ENCODE measurements around the gene TMEM270. TPM values are rescaled to one million over a fixed set of nuclear protein-coding genes. Genes with fewer than 3 reads are reported as not detected.

Gene TMEM270
- polyA plus RNA-seq, 4 donors, result 0.18 to 0.19 TPM; not detected in 2

GRCh38 chr7:73907554-73908122 is 46.7 kb downstream of the TMEM270 start:
- no peaks in the 10 kb centered on the region for H3K9me3 ChIP-seq (ENCODE audit: control insufficient read depth in 2 of 2, insufficient read depth in 1 of 2, low read depth in 1 of 2, low read length in 1 of 2)
- H3K36me3 ChIP-seq (ENCODE audit: control insufficient read depth in 3 of 3, insufficient read depth in 2 of 3, low read depth in 1 of 3, low read length in 3 of 3), result no peaks in the 10 kb centered on the region
- no peak overlapping the region for H3K27ac ChIP-seq (ENCODE audit: low read depth in 1 of 3, low read length in 2 of 3)
- H3K4me3 ChIP-seq (ENCODE audit: low read depth in 1 of 3, low read length in 3 of 3), result no peak overlapping the region
- no peaks in the 10 kb centered on the region for H3K4me1 ChIP-seq (ENCODE audit: control insufficient read depth in 3 of 3, insufficient read depth in 2 of 3, low read depth in 1 of 3, low read length in 2 of 3)
- DNase-seq, result no peak
- no peaks in the 10 kb centered on the region for H3K27me3 ChIP-seq (ENCODE audit: control insufficient read depth in 3 of 3, insufficient read depth in 3 of 3, low read length in 3 of 3)
- 90 to 91% (median 90%) methylated on average over 12 of the region's 12 CpGs for WGBS, 3 donors
- no peak for FAIRE-seq

- Histone ChIP-seq H3K36me3 (ENCODE audit: control insufficient read depth in 3 of 3, insufficient read depth in 2 of 3, low read depth in 1 of 3, low read length in 3 of 3) (no peaks in the 10 kb centered on the region), H3K9me3 (ENCODE audit: control insufficient read depth in 2 of 2, insufficient read depth in 1 of 2, low read depth in 1 of 2, low read length in 1 of 2) (no peaks in the 10 kb centered on the region), H3K4me3 (ENCODE audit: low read depth in 1 of 3, low read length in 3 of 3) (no peak overlapping the region), H3K4me1 (ENCODE audit: control insufficient read depth in 3 of 3, insufficient read depth in 2 of 3, low read depth in 1 of 3, low read length in 2 of 3) (no peaks in the 10 kb centered on the region), H3K27me3 (ENCODE audit: control insufficient read depth in 3 of 3, insufficient read depth in 3 of 3, low read length in 3 of 3) (no peaks in the 10 kb centered on the region), H3K27ac (ENCODE audit: low read depth in 1 of 3, low read length in 2 of 3) (no peak overlapping the region)
- DNase-seq (no peak), FAIRE-seq (no peak)
- 88 to 91% (median 91%) methylated on average over 17 of the region's 17 CpGs for WGBS, 3 donors
Measured at GRCh38 chr7:73908123-73908611, 47.2 kb downstream of the TMEM270 start.

- H3K9me3 ChIP-seq (ENCODE audit: control insufficient read depth in 2 of 2, insufficient read depth in 1 of 2, low read depth in 1 of 2, low read length in 1 of 2), result no peaks in the 10 kb centered on the region
- no peaks in the 10 kb centered on the region for H3K36me3 ChIP-seq (ENCODE audit: control insufficient read depth in 3 of 3, insufficient read depth in 2 of 3, low read depth in 1 of 3, low read length in 3 of 3)
- FAIRE-seq (no peak), DNase-seq (no peak)
- H3K4me3 ChIP-seq (ENCODE audit: low read depth in 1 of 3, low read length in 3 of 3), result no peak overlapping the region
- no peaks in the 10 kb centered on the region for H3K27me3 ChIP-seq (ENCODE audit: control insufficient read depth in 3 of 3, insufficient read depth in 3 of 3, low read length in 3 of 3)
- H3K27ac ChIP-seq (ENCODE audit: low read depth in 1 of 3, low read length in 2 of 3), result no peak overlapping the region
- no peaks in the 10 kb centered on the region for H3K4me1 ChIP-seq (ENCODE audit: control insufficient read depth in 3 of 3, insufficient read depth in 2 of 3, low read depth in 1 of 3, low read length in 2 of 3)
- 44 to 58% (median 49%) methylated on average over 13 of the region's 13 CpGs for WGBS, 3 donors
Measured at GRCh38 chr7:73909051-73909941, 48.3 kb downstream of the TMEM270 start.

GRCh38 chr7:73909996-73910395 is 49.0 kb downstream of the TMEM270 start:
- Histone ChIP-seq H3K9me3 (ENCODE audit: control insufficient read depth in 2 of 2, insufficient read depth in 1 of 2, low read depth in 1 of 2, low read length in 1 of 2) (no peaks in the 10 kb centered on the region), H3K27me3 (ENCODE audit: control insufficient read depth in 3 of 3, insufficient read depth in 3 of 3, low read length in 3 of 3) (no peaks in the 10 kb centered on the region), H3K4me3 (ENCODE audit: low read depth in 1 of 3, low read length in 3 of 3) (no peak overlapping the region), H3K4me1 (ENCODE audit: control insufficient read depth in 3 of 3, insufficient read depth in 2 of 3, low read depth in 1 of 3, low read length in 2 of 3) (no peaks in the 10 kb centered on the region), H3K36me3 (ENCODE audit: control insufficient read depth in 3 of 3, insufficient read depth in 2 of 3, low read depth in 1 of 3, low read length in 3 of 3) (no peaks in the 10 kb centered on the region), H3K27ac (ENCODE audit: low read depth in 1 of 3, low read length in 2 of 3) (no peak overlapping the region)
- DNase-seq (no peak), FAIRE-seq (no peak)
- 83 to 88% (median 87%) methylated on average over 7 of the region's 7 CpGs for WGBS, 3 donors

- WGBS, 3 donors, result 89 to 93% (median 91%) methylated on average over 5 of the region's 5 CpGs
- Histone ChIP-seq H3K4me3 (ENCODE audit: low read depth in 1 of 3, low read length in 3 of 3) (no peak overlapping the region), H3K27ac (ENCODE audit: low read depth in 1 of 3, low read length in 2 of 3) (no peak overlapping the region), H3K9me3 (ENCODE audit: control insufficient read depth in 2 of 2, insufficient read depth in 1 of 2, low read depth in 1 of 2, low read length in 1 of 2) (no peaks in the 10 kb centered on the region), H3K27me3 (ENCODE audit: control insufficient read depth in 3 of 3, insufficient read depth in 3 of 3, low read length in 3 of 3) (no peaks in the 10 kb centered on the region), H3K4me1 (ENCODE audit: control insufficient read depth in 3 of 3, insufficient read depth in 2 of 3, low read depth in 1 of 3, low read length in 2 of 3) (no peaks in the 10 kb centered on the region), H3K36me3 (ENCODE audit: control insufficient read depth in 3 of 3, insufficient read depth in 2 of 3, low read depth in 1 of 3, low read length in 3 of 3) (no peaks in the 10 kb centered on the region)
- DNase-seq (no peak), FAIRE-seq (no peak)
Measured at GRCh38 chr7:73912223-73912622, 51.3 kb downstream of the TMEM270 start.

Other genes starting within 250 kb of the TMEM270 start
- 100 to 1,000 TPM in 3 of 4 donors, 10 to 100 TPM in 1; 95.8 to 208 (median 128) TPM for gene MLXIPL, start 236.6 kb upstream of the TMEM270 start, polyA plus RNA-seq
- gene VPS37D, start 193.3 kb upstream of the TMEM270 start, polyA plus RNA-seq, result 1 to 10 TPM; 2.6 to 4.2 (median 3.2) TPM
- gene DNAJC30, start 177.7 kb upstream of the TMEM270 start, polyA plus RNA-seq, result 10 to 100 TPM in 1 of 4 donors, 1 to 10 TPM in 3; 6.0 to 10.4 (median 7.8) TPM
- 10 to 100 TPM; 37.8 to 90.0 (median 61.7) TPM for gene BUD23, start 177.6 kb upstream of the TMEM270 start, polyA plus RNA-seq
- 10 to 100 TPM in 3 of 4 donors, 1 to 10 TPM in 1; 9.5 to 30.0 (median 14.6) TPM for gene STX1A, start 141.5 kb upstream of the TMEM270 start, polyA plus RNA-seq
- 10 to 100 TPM; 53.0 to 93.3 (median 62.5) TPM for gene ABHD11, start 122.4 kb upstream of the TMEM270 start, polyA plus RNA-seq
- 100 to 1,000 TPM; 236 to 394 (median 308) TPM for gene CLDN3, start 90.9 kb upstream of the TMEM270 start, polyA plus RNA-seq
- gene CLDN4, start 30.2 kb upstream of the TMEM270 start, polyA plus RNA-seq, result 100 to 1,000 TPM; 115 to 531 (median 202) TPM
- 10 to 100 TPM in 1 of 4 donors, 1 to 10 TPM in 1, under 1 TPM in 2; 0.89 to 14.4 (median 2.5) TPM for gene METTL27, start 18.6 kb upstream of the TMEM270 start, polyA plus RNA-seq
- gene ELN, start 167.0 kb downstream of the TMEM270 start, polyA plus RNA-seq, result 10 to 100 TPM in 2 of 4 donors, 1 to 10 TPM in 2; 1.3 to 87.5 (median 13.2) TPM
- gene LIMK1, start 222.6 kb downstream of the TMEM270 start, polyA plus RNA-seq, result 1 to 10 TPM; 2.0 to 8.7 (median 7.0) TPM

All from small intestine (tissue), 7 donors.